ENCODE measurements around the gene TSPAN9. TPM values are rescaled to one million over a fixed set of nuclear protein-coding genes. Genes with fewer than 3 reads are reported as not detected.

TSPAN9 gene
- total and polyA plus RNA-seq, 9 of the 15 experiments (the other 6 are each of a cell fraction or from before 2014, with no cell fraction given), result 0.23 to 2.1 (median 0.60) TPM; not detected in 2

DNA sequence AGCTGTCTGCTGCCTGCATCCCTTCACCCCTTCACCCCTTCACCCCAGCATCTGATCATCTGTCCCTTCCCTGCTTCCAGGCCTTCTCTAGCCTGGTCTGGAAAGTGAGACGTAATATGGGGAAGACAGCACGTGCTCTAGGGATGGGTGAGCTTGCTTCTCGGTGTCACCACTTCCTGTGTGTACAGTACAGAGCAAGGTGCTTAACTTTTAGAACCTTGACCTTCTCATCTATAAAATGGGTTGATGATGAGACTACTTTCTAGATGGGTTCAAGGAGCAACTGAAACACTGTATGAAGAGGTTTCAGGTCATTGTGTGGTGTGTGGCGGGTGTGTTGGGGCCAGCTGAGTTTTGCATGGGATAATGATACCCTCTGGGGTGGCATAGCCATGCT, 140.5 kb downstream of the TSPAN9 start:
- H3K9me3 ChIP-seq (replicated peaks; ENCODE audit: control insufficient read depth, insufficient read depth, low read depth, low read length), result no peaks in the 10 kb centered on the region
- no peak for DNase-seq (ENCODE audit: extremely low read depth in 1 of 4, low spot score in 3 of 4)
- BruUV-seq (replicated peaks), result no TSS peak
- H3K9me1 ChIP-seq (ENCODE audit: control insufficient read depth, insufficient read depth, low read length), result no peaks in the 10 kb centered on the region
- ChIA-PET POLR2A (no interaction called here), CTCF (ENCODE audit: low intra/inter-chr PET ratio) (no interaction called here)
- H3K4me3 ChIP-seq, result no peak overlapping the region
- no peak overlapping the region for H3K9ac ChIP-seq (ENCODE audit: insufficient read depth in 1 of 2, low read depth in 2 of 2, low read length in 2 of 2)
- H3K27ac ChIP-seq (ENCODE audit: extremely low read depth, low read depth, low read length), result no peak overlapping the region
- no peak overlapping the region for H2AFZ ChIP-seq (ENCODE audit: low read depth, low read length)
- H3K79me2 ChIP-seq (ENCODE audit: control insufficient read depth, insufficient read depth, low read length), result no peaks in the 10 kb centered on the region
- in situ Hi-C loops (cut with MboI), result no loop called here
- FAIRE-seq, result no peak
- H3K27me3 ChIP-seq (ENCODE audit: control insufficient read depth in 2 of 2, insufficient read depth in 2 of 2, low read length in 2 of 2), result peaks cover 3 to 33% of the 10 kb centered on the region in 2 experiments; a peak in 3 of 5 replicates
- WGBS (ENCODE audit: insufficient coverage, low coverage, missing lambda C conversion rate), result 0% methylated on average over 3 of the region's 4 CpGs
- ATAC-seq, result no peak
- TF ChIP-seq ZMIZ1 (IDR thresholded peaks at IDR 0.05; ENCODE audit: low read depth in 2 of 2, low read length in 2 of 2), result no peak
- no peak for TF ChIP-seq CBFB (CRISPR knock-in tag; IDR thresholded peaks at IDR 0.05)
- no peak for TF ChIP-seq ESRRA (IDR thresholded peaks at IDR 0.05; ENCODE audit: borderline replicate concordance, low read depth)
- TF ChIP-seq KAT2B (IDR thresholded peaks at IDR 0.05; ENCODE audit: low read depth, low read length), result no peak
- TF ChIP-seq MEF2D (tag; conservative IDR thresholded peaks at IDR 0.05; ENCODE audit: low read depth), result no peak
- intact Hi-C loops (cut with micrococcal nuclease), result no loop called here
- no peaks in the 10 kb centered on the region; the same call in 1 of the 2 replicates for H4K20me1 ChIP-seq (replicated peaks; ENCODE audit: control insufficient read depth, insufficient read depth, low read length)
- H3K36me3 ChIP-seq (ENCODE audit: control insufficient read depth, insufficient read depth, low read length), result no peaks in the 10 kb centered on the region
- no peak overlapping the region for H3K4me2 ChIP-seq (ENCODE audit: insufficient read depth, low read length)
- no peaks in the 10 kb centered on the region for H3K4me1 ChIP-seq (replicated peaks in 1 of 2; ENCODE audit: control insufficient read depth in 2 of 2, insufficient read depth in 2 of 2, low read length in 2 of 2)

Data from K562 (cell line).